ENCODE data around the gene VRK1. TPM values are rescaled to one million over a fixed set of nuclear protein-coding genes. Genes with fewer than 3 reads are reported as not detected.

The VRK1 gene
- total and polyA plus RNA-seq, 4 donors, result 1.8 to 50.4 (median 3.3) TPM

- H3K9me3 ChIP-seq (ENCODE audit: control insufficient read depth in 4 of 4, low read length in 3 of 4), result no peaks in the 10 kb centered on the region
- WGBS, result 89% methylated on average over 3 of the region's 3 CpGs
- no peaks in the 10 kb centered on the region for H3K36me3 ChIP-seq (ENCODE audit: control insufficient read depth in 4 of 4, insufficient read depth in 3 of 4, low read depth in 1 of 4, low read length in 3 of 4)
- H3K27ac ChIP-seq (ENCODE audit: low read depth in 1 of 2, low read length in 2 of 2), result no peak overlapping the region
- no peaks in the 10 kb centered on the region for H3K27me3 ChIP-seq (ENCODE audit: control insufficient read depth in 4 of 4, insufficient read depth in 4 of 4, low read length in 3 of 4)
- H3K4me1 ChIP-seq (ENCODE audit: control insufficient read depth in 4 of 4, insufficient read depth in 4 of 4, low read length in 3 of 4), result peaks cover 0 to 4% (median 0%) of the 10 kb centered on the region in 4 donors
- no peak overlapping the region for H3K4me3 ChIP-seq (ENCODE audit: low read depth in 1 of 3, low read length in 3 of 3)
- H3K9ac ChIP-seq (ENCODE audit: low read depth in 1 of 2, low read length in 2 of 2), result no peak overlapping the region
- no peak for TF ChIP-seq RXRA (IDR thresholded peaks at IDR 0.05)
- no peak for TF ChIP-seq FOXA2 (IDR thresholded peaks at IDR 0.05)
- TF ChIP-seq NR2F2 (IDR thresholded peaks at IDR 0.05), result no peak
- TF ChIP-seq HNF4A (conservative IDR thresholded peaks at IDR 0.05), result no peak
- TF ChIP-seq MAX (IDR thresholded peaks at IDR 0.05), result no peak
- DNase-seq (ENCODE audit: low spot score), result no peak
Observed at GRCh38 chr14:96867634-96868033, 70.5 kb downstream of the VRK1 start.

GRCh38 chr14:96874127-96874526, 76.9 kb downstream of the VRK1 start:
- WGBS, result 86% methylated on average over 4 of the region's 4 CpGs
- Histone ChIP-seq H3K9ac (ENCODE audit: low read depth in 1 of 2, low read length in 2 of 2) (no peak overlapping the region), H3K4me3 (ENCODE audit: low read depth in 1 of 3, low read length in 3 of 3) (no peak overlapping the region), H3K27ac (ENCODE audit: low read depth in 1 of 2, low read length in 2 of 2) (no peak overlapping the region), H3K27me3 (ENCODE audit: control insufficient read depth in 4 of 4, insufficient read depth in 4 of 4, low read length in 3 of 4) (no peaks in the 10 kb centered on the region), H3K9me3 (ENCODE audit: control insufficient read depth in 4 of 4, low read length in 3 of 4) (no peaks in the 10 kb centered on the region), H3K36me3 (ENCODE audit: control insufficient read depth in 4 of 4, insufficient read depth in 3 of 4, low read depth in 1 of 4, low read length in 3 of 4) (no peaks in the 10 kb centered on the region), H3K4me1 (ENCODE audit: control insufficient read depth in 4 of 4, insufficient read depth in 4 of 4, low read length in 3 of 4) (peaks cover 0 to 2% (median 0%) of the 10 kb centered on the region in 4 donors)
- no peak for TF ChIP-seq CTCF (IDR thresholded peaks at IDR 0.05; ENCODE audit: low read depth, low read length, missing input control)
- no peak for TF ChIP-seq HNF4G (IDR thresholded peaks at IDR 0.05)
- TF ChIP-seq FOXA2 (IDR thresholded peaks at IDR 0.05), result no peak
- no peak for DNase-seq (ENCODE audit: low spot score)

- Histone ChIP-seq H3K4me3 (ENCODE audit: low read depth in 1 of 3, low read length in 3 of 3) (no peak overlapping the region), H3K9ac (ENCODE audit: low read depth in 1 of 2, low read length in 2 of 2) (no peak overlapping the region), H3K9me3 (ENCODE audit: control insufficient read depth in 4 of 4, low read length in 3 of 4) (no peaks in the 10 kb centered on the region), H3K27ac (ENCODE audit: low read depth in 1 of 2, low read length in 2 of 2) (no peak overlapping the region), H3K27me3 (ENCODE audit: control insufficient read depth in 4 of 4, insufficient read depth in 4 of 4, low read length in 3 of 4) (no peaks in the 10 kb centered on the region), H3K36me3 (ENCODE audit: control insufficient read depth in 4 of 4, insufficient read depth in 3 of 4, low read depth in 1 of 4, low read length in 3 of 4) (no peaks in the 10 kb centered on the region), H3K4me1 (ENCODE audit: control insufficient read depth in 4 of 4, insufficient read depth in 4 of 4, low read length in 3 of 4) (peaks cover 0 to 2% (median 0%) of the 10 kb centered on the region in 4 donors)
- DNase-seq (ENCODE audit: low spot score), result no peak
- TF ChIP-seq CTCF (IDR thresholded peaks at IDR 0.05; ENCODE audit: low read depth, low read length, missing input control) (no peak), RXRA (IDR thresholded peaks at IDR 0.05) (no peak), ATF3 (IDR thresholded peaks at IDR 0.05) (no peak), FOXA1 (IDR thresholded peaks at IDR 0.05) (no peak), HNF4A (conservative IDR thresholded peaks at IDR 0.05) (peak; percentile 71 to 82), FOXA2 (IDR thresholded peaks at IDR 0.05) (no peak), MAX (IDR thresholded peaks at IDR 0.05) (no peak), NR2F2 (IDR thresholded peaks at IDR 0.05) (no peak), JUND (IDR thresholded peaks at IDR 0.05) (no peak), EGR1 (IDR thresholded peaks at IDR 0.05; ENCODE audit: low read depth in 2 of 2) (no peak), TAF1 (conservative IDR thresholded peaks at IDR 0.05) (no peak), RAD21 (IDR thresholded peaks at IDR 0.05) (no peak), ZBTB33 (IDR thresholded peaks at IDR 0.05) (no peak), SP1 (IDR thresholded peaks at IDR 0.05) (peak; percentile 37), REST (IDR thresholded peaks at IDR 0.05) (no peak), YY1 (IDR thresholded peaks at IDR 0.05) (no peak), GABPA (IDR thresholded peaks at IDR 0.05 in 1 of 2, conservative IDR thresholded peaks at IDR 0.05 in 1 of 2) (no peak), HNF4G (IDR thresholded peaks at IDR 0.05) (peak; percentile 65)
Observed at GRCh38 chr14:96876747-96877146, 79.6 kb downstream of the VRK1 start.

Data from liver (tissue), 9 donors.